Fibroblast of gingiva (primary cell): ENCODE measurements around the gene SAE1.

Source experiments
- DNase-seq: peaks from one replicate; pipeline ENCODE4 v3.0.0-alpha.2; 2011; ENCODE audit warnings: low read depth

SAE1 gene

GRCh38 chr19:47106821-47107201 is 23.8 kb upstream of the SAE1 start:
- no peak for DNase-seq

- peak; percentile 32 for DNase-seq
Observed at GRCh38 chr19:47107202-47107952, 23.3 kb upstream of the SAE1 start.

- DNase-seq: no peak
Observed at GRCh38 chr19:47107953-47108746, 22.5 kb upstream of the SAE1 start.

- DNase-seq: no peak
Observed at GRCh38 chr19:47109177-47109540, 21.5 kb upstream of the SAE1 start.

- peak; percentile 66 for DNase-seq
Observed at GRCh38 chr19:47109541-47110375, 20.9 kb upstream of the SAE1 start.

GRCh38 chr19:47110521-47111005 is 20.1 kb upstream of the SAE1 start:
- DNase-seq: no peak

- DNase-seq: no peak
Observed at GRCh38 chr19:47111006-47111621, 19.5 kb upstream of the SAE1 start.

- DNase-seq: no peak
Observed at GRCh38 chr19:47111682-47112165, 18.9 kb upstream of the SAE1 start.

GRCh38 chr19:47112166-47112996 is 18.3 kb upstream of the SAE1 start:
- DNase-seq: peak; percentile 94

- DNase-seq: peak; percentile 99
Observed at GRCh38 chr19:47112997-47113849, 17.4 kb upstream of the SAE1 start, which contains the start of gene ZC3H4. Gene ZC3H4, minus strand, starts transcription at chr19:47113776. Its CDS starts 1,192 bp downstream, at chr19:47112584.

GRCh38 chr19:47113850-47114651 is 16.6 kb upstream of the SAE1 start:
- no peak for DNase-seq

GRCh38 chr19:47120470-47121067 is 10.1 kb upstream of the SAE1 start:
- no peak for DNase-seq

GRCh38 chr19:47122359-47123335 is 8.0 kb upstream of the SAE1 start:
- DNase-seq: peak; percentile 55

GRCh38 chr19:47123406-47123805 is 7.2 kb upstream of the SAE1 start:
- DNase-seq: no peak

- peak; percentile 63 for DNase-seq
Observed at GRCh38 chr19:47124937-47125668, 5.5 kb upstream of the SAE1 start.

GRCh38 chr19:47125669-47125938 is 5.0 kb upstream of the SAE1 start:
- peak; percentile 24 for DNase-seq

- DNase-seq: no peak
Observed at GRCh38 chr19:47129579-47129978, 1.1 kb upstream of the SAE1 start.
